NCI-H226 (cell line): ENCODE measurements around the gene NKAIN4.

ENCODE experiments used
- DNase-seq: peaks from one replicate; pipeline ENCODE4 v3.0.0-alpha.2; 2015

Gene NKAIN4

DNA sequence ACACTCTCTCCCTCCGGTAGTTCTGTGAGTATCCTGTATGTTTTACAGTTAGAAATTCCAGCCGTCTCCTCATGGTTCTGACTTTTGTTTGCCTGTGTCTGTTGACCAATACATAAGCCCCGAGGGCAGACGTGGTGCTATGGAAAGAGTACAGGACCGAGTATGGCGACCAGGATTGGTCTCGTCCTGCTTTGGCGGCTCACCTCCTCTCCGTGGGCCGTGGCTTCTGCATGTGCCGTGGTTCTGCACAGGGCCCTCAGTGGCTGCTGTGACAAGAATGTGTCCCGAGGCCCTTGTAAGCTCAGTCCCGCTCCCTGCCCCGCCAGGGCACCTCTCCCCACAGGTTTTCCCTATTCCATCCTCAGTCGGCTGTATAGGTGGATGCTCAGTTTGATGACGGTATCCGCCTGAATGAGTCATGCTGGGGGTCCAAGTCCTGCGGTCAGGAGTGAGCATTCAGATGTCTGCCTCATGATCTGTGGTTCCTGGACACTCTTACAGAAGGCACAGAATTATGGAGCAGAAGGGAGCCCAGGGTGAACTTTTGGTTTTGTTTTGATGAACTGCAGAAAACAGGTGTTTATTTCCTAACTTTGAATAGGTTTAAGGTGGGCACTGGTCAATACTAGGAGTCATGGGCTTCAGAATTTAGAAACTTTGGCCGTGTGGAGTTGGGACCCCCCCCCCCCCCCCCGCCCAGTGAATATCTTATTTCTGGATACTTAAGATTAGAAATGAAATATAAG lies 19.5 kb upstream of the NKAIN4 start:
- DNase-seq, result peak; percentile 64

- no peak for DNase-seq
Observed at GRCh38 chr20:63273059-63273579, 18.9 kb upstream of the NKAIN4 start.

GRCh38 chr20:63272105-63273058 lies 18.1 kb upstream of the NKAIN4 start, which contains the start of gene ARFGAP1:
ARFGAP1 (plus strand) TSS chr20:63272813; CDS start chr20:63275581, 2,768 bp downstream.
- peak; percentile 85 for DNase-seq

- DNase-seq, result no peak
Observed at GRCh38 chr20:63270606-63271325, 16.5 kb upstream of the NKAIN4 start.

- no peak for DNase-seq
Observed at GRCh38 chr20:63269724-63270123, 15.5 kb upstream of the NKAIN4 start.

DNA sequence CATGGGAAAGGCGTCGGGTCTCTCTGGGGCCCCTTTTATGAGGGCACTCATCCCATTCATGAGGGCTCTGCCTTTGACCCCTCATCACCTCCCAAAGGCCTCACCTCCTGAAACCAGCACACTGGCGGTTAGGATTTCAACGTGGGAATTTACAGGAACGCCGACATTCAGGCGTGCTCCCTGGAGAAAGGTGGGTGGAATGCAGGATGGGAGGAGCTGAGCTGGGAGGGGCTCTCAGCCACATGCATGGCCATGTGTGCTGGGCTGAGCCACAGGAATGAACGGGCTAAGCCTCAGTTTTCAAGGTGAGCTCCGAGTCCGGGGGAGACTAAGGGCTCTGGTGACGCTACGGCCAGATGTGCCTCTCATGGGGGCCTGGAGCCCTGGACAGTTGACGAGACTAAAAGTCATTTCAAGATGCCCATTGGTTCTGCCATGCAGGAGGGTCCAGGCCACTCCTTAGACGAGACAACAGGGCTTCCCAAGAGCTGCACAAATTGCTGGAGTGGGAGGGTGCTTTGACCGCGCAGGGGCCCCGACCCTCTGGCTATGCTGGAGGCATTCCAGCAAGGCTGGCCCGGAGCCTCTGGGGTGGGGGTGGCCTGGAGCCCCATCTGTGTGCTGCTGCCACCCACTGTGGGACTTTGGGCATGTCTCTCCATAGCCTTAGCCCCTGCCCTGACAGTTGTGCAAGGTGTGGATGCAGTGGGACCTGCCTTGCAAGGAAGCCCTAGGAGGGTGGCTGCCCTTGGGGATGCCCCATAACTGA lies 14.6 kb upstream of the NKAIN4 start:
- no peak for DNase-seq

DNA sequence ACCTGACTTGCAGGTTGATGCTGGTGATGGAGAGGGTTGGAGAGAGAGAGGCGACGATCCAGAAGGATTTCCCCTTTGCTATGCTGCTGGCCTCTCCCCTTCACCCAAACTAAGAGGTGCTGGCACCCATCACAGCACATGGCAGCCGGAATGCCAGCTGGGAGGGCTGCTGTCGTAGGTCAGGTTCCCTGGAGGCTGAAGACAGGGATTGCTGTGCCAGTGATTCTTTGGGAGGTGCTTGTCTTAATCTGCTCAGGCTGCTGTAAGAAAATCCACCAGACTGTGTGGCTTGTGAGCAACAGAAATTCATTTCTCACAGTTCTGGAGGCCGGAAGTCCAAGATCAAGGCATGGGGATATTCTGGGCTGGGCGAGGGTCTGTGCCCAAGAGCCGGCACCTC lies 14.0 kb upstream of the NKAIN4 start:
- no peak for DNase-seq

DNA sequence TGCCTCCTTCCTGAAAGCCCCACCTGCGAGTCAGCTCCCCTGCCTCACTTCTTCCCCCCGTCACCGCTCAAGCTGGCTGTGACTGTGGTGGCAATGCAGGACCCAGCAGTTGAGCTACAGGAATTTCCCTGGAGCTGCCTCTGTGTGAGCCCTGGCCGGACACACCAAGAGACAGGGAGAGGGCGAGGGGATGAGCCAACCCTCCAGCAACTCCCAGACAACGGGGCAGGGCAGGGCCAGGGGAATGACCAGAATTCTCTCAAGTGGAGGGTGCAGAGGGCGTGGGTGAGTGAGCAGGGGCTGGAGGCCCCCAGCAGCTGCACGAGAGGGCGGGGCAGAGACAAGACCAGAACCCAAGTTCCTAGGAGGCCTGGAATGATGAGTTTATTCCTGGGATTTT lies 13.4 kb upstream of the NKAIN4 start:
- no peak for DNase-seq

DNA sequence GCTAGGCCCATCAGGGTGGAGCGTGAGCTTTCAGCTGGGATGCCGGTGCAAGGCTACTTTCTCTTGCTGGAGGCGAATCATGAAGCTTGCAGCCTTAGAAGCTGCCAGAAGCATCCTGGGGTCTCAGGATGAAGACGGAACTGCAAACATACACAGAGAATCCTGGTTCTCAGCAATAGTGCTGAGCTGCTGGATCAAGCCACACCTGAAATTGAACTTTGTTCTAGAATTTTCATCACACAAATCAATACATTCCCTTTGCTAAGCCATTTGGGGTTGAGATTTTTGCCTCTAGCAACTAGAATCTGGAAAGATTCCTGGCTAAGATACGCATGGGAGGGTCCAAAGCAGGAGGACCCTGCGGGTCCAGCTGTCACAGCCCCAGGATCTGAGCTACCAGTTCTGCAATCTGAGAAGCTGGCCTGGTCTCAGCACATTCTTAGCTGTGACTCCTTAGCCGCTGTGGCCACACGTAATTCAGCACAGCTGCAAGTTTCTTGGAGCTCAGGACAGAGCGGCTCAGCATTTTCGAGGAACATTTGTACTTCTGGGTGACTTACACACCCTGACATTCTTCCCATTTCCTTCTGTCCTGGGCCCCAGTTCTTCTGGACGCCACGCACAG lies 11.7 kb upstream of the NKAIN4 start:
- no peak for DNase-seq

DNA sequence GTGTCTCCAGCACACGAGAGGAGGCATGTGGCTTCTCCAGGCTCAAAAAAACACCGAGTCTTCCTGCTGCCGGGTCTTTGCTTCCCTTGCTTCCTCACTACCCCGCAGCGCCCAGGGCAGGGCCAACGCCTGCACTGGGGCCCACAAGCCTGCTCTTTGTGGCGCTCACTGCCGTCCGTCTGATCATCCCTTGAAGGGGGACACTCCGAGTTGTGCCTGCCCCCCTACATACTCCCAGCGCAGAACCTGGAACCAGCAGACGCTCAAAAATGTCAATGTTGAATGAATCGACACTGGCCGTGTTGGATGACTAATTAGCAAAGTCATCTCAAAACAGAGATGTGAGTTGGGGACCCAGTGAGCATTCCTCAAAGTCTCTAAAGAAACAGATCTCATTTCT lies 10.3 kb upstream of the NKAIN4 start:
- DNase-seq, result no peak

DNA sequence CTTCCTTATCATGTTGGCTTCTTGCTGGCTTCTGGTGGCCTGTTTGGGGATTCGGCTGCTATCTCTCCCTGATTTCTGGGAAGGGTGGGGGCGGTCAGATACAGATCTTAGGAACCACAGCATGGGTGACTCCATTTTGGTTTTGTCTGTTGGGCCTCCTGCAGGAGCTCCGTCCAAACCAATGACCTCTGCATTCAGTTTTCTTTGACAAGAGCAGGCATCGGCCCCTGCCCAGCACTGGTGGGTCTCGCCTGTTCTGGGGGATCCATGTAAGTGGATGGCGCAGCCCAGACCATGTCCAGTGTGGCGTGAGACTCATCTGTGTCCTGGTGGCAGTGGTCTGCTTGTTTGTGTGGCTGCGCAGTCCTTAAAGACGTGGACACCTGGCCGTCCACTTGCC lies 9.7 kb upstream of the NKAIN4 start:
- no peak for DNase-seq

- DNase-seq, result no peak
Observed at GRCh38 chr20:63262836-63263235, 8.6 kb upstream of the NKAIN4 start.

DNA sequence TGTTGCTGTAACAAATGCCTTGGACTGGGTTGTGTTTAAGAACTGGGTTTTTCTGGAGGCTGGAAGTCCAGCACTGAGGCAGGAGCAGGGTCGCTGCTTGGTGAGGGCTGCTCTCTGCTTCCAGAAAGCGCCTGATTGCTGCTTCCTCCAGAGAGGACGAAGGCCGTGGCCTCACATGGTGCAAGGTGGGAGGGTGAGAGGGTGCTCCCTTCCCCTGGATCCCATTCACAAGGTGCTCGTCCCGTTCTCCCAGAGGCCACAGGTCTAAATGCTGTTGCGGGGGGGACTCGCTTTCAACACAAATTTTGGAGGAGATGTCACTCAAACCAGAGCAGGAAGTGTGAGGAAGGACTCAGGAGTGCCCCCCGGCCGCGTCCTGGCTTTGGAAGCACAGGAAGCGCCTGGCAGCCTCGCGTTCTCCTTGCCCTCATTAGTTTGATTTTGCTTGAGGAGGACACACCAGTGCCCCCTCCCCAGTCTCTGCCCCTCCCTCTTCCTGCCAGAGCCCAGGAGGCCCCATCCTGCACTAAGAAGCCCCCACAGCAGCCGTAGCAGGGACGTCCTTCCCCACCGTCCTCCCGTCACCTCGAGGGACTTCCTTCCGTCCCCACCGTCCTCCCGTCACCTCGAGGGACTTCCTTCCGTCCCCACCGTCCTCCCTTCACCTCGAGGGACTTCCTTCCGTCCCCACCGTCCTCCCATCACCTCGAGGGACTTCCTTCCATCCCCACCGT lies 7.7 kb upstream of the NKAIN4 start:
- no peak for DNase-seq

DNA sequence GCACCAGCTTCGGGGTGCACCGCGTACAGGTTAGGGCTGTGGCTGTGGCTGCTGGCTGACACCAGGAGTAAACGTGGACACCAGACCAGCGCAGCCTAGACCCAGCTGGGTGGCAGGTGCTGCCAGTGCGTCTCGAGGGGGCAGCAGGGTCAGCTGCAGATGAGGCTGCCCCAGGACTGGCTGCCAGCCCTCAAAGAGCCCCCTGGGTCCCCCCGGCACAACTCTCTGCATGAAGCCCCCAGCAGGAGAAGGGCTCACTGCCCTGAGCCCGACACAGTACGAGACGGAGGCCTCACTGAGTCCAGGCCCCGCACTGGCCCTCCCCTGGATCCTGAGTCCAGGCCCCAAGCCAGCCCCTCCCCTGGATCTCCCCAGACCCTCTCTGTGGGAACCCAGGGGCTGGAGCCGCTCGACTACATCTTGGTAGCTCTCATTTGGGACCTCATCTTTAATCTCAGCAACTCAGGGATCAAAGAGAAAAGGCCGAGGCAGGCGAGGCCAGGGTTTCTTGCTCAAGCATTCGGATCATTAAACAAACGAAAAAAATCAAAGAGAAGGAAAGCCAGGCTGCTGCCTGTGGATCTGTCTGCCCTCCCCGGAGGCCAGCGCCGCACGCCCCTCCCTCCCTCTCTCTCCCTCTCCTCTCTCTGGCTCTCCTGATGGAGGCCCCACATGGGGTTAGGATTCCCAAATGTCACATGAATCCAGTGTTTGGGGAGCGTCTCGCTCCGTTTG lies 7.0 kb upstream of the NKAIN4 start:
- no peak for DNase-seq

DNA sequence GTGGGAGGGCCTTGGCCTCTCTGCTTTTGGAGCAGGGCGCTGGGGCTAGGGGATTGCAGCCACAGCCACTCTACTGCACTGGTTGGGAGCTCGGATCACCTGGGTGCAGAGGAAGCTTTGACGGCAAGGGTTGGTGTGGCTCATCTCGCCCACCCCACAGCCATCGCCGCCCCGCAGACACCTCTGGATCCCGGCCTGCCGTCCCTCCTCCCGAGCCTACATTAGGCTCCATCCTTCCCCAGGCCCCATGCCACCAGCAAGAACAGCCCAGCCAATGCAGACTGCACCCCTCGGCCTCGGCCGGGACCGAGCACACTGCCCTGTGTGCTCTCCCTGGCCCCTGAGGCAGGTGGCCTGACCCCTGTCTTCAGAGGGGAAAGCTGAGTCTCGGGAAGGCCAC lies 6.3 kb upstream of the NKAIN4 start:
- DNase-seq, result no peak

GRCh38 chr20:63259734-63260460 lies 5.6 kb upstream of the NKAIN4 start:
- no peak for DNase-seq

- DNase-seq, result no peak
Observed at GRCh38 chr20:63258781-63259180, 4.5 kb upstream of the NKAIN4 start.

DNA sequence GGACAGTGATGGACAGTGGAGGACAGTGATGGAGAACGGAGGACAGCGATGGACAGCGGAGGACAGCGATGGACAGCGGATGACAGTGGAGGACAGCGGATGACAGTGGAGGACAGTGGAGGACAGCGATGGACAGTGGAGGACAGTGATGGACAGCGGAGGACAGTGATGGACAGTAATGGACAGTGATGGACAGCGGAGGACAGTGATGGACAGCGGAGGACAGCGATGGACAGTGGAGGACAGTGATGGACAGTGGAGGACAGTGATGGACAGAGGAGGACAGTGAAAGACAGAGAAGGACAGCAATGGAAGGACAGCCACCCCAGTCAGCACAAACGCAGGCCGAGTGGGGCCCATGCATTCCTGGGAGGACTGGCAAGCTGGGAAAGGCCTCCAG lies 3.4 kb upstream of the NKAIN4 start:
- DNase-seq, result no peak

DNA sequence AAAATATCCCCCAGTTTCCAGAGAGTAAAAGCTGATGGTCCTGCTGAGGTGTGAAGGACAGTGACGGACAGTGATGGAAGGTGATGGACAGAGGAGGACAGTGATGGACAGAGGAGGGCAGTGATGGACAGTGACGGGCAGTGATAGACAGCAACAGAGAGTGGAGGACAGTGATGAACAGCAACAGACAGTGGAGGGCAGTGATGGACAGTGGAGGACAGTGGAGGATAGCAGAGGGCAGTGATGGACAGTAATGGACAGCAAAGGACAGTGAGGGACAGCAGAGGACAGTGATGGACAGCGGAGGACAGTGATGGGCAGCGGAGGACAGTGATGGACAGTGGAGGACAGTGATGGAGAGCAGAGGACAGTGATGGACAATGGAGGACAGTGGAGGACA lies 2.7 kb upstream of the NKAIN4 start:
- DNase-seq, result no peak
